Measurements from ENCODE around the gene CTNNB1. TPM values are rescaled to one million over a fixed set of nuclear protein-coding genes. Genes with fewer than 3 reads are reported as not detected.
A peak's percentile ranks its signal among the peaks of the same experiment; 100 is the strongest.

Gene CTNNB1
- total and polyA plus RNA-seq, 2 of the 13 experiments (the other 11 are each of a cell fraction or from before 2014, with no cell fraction given): 398 to 489 TPM

- TF ChIP-seq RBM22 (optimal IDR thresholded peaks at IDR 0.05; ENCODE audit: low read length): no peak
- peak; percentile 81; the same call in 1 of the 2 replicates for TF ChIP-seq ZSCAN9 (CRISPR knock-in tag; IDR thresholded peaks at IDR 0.05; ENCODE audit: borderline replicate concordance)
- TF ChIP-seq SSRP1 (CRISPR knock-in tag; IDR thresholded peaks at IDR 0.05): no peak
- 0 out of 2 replicates have a peak, but pooled peaks have one; percentile 80 for TF ChIP-seq KDM3A (CRISPR knock-in tag; IDR thresholded peaks at IDR 0.05; ENCODE audit: low read depth)
- no peak for TF ChIP-seq GPN1 (CRISPR knock-in tag; IDR thresholded peaks at IDR 0.05; ENCODE audit: borderline replicate concordance)
- TF ChIP-seq SIX4 (CRISPR knock-in tag; IDR thresholded peaks at IDR 0.05): peak; percentile 100
- TF ChIP-seq CEBPB (IDR thresholded peaks at IDR 0.05; ENCODE audit: borderline replicate concordance, low read depth, low read length): peak; percentile 97
- no peak for TF ChIP-seq ASH2L (IDR thresholded peaks at IDR 0.05; ENCODE audit: insufficient read length, low read depth, low read length)
- peak; percentile 49; the same call in 1 of the 2 replicates for TF ChIP-seq FOXJ3 (CRISPR knock-in tag; IDR thresholded peaks at IDR 0.05; ENCODE audit: borderline replicate concordance)
- no peak for TF ChIP-seq NFRKB (IDR thresholded peaks at IDR 0.05)
- TF ChIP-seq ETV6 (CRISPR knock-in tag; conservative IDR thresholded peaks at IDR 0.05): peak; percentile 81; the same call in 1 of the 2 replicates
- TF ChIP-seq ISL2 (CRISPR knock-in tag; IDR thresholded peaks at IDR 0.05): peak; percentile 75
- peak in 1 of 2 experiments; percentile 80; a peak in 2 of 4 replicates for TF ChIP-seq KLF16 (CRISPR knock-in tag; IDR thresholded peaks at IDR 0.05)
- TF ChIP-seq NR2F6 (IDR thresholded peaks at IDR 0.05): no peak
- peak; percentile 80 for TF ChIP-seq NR2F6 (CRISPR knock-in tag; IDR thresholded peaks at IDR 0.05)
- peak; percentile 72; the same call in 1 of the 2 replicates for TF ChIP-seq GTF3A (CRISPR knock-in tag; conservative IDR thresholded peaks at IDR 0.05)
- no peak for TF ChIP-seq ZFY (CRISPR knock-in tag; IDR thresholded peaks at IDR 0.05)
- TF ChIP-seq, protein P1, sequence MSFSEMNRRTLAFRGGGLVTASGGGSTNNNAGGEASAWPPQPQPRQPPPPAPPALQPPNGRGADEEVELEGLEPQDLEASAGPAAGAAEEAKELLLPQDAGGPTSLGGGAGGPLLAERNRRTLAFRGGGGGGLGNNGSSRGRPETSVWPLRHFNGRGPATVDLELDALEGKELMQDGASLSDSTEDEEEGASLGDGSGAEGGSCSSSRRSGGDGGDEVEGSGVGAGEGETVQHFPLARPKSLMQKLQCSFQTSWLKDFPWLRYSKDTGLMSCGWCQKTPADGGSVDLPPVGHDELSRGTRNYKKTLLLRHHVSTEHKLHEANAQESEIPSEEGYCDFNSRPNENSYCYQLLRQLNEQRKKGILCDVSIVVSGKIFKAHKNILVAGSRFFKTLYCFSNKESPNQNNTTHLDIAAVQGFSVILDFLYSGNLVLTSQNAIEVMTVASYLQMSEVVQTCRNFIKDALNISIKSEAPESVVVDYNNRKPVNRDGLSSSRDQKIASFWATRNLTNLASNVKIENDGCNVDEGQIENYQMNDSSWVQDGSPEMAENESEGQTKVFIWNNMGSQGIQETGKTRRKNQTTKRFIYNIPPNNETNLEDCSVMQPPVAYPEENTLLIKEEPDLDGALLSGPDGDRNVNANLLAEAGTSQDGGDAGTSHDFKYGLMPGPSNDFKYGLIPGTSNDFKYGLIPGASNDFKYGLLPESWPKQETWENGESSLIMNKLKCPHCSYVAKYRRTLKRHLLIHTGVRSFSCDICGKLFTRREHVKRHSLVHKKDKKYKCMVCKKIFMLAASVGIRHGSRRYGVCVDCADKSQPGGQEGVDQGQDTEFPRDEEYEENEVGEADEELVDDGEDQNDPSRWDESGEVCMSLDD (CRISPR knock-in tag; IDR thresholded peaks at IDR 0.05; ENCODE audit: borderline replicate concordance): no peak
- peak; percentile 77; the same call in 1 of the 2 replicates for TF ChIP-seq NFKBIZ (CRISPR knock-in tag; IDR thresholded peaks at IDR 0.05)
- TF ChIP-seq ELF3 (CRISPR knock-in tag; IDR thresholded peaks at IDR 0.05): peak; percentile 88
- TF ChIP-seq, protein P2, sequence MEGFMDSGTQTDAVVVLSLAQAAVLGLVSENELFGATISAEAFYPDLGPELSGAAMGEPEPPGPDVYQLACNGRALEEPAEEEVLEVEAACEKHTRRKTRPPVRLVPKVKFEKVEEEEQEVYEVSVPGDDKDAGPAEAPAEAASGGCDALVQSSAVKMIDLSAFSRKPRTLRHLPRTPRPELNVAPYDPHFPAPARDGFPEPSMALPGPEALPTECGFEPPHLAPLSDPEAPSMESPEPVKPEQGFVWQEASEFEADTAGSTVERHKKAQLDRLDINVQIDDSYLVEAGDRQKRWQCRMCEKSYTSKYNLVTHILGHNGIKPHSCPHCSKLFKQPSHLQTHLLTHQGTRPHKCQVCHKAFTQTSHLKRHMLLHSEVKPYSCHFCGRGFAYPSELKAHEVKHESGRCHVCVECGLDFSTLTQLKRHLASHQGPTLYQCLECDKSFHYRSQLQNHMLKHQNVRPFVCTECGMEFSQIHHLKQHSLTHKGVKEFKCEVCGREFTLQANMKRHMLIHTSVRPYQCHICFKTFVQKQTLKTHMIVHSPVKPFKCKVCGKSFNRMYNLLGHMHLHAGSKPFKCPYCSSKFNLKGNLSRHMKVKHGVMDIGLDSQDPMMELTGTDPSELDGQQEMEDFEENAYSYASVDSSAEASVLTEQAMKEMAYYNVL (CRISPR knock-in tag; IDR thresholded peaks at IDR 0.05; ENCODE audit: borderline replicate concordance): 0 out of 2 replicates have a peak, but pooled peaks have one; percentile 58
- TF ChIP-seq ZNF75D (CRISPR knock-in tag; IDR thresholded peaks at IDR 0.05; ENCODE audit: borderline replicate concordance): no peak
- TF ChIP-seq, protein P3, sequence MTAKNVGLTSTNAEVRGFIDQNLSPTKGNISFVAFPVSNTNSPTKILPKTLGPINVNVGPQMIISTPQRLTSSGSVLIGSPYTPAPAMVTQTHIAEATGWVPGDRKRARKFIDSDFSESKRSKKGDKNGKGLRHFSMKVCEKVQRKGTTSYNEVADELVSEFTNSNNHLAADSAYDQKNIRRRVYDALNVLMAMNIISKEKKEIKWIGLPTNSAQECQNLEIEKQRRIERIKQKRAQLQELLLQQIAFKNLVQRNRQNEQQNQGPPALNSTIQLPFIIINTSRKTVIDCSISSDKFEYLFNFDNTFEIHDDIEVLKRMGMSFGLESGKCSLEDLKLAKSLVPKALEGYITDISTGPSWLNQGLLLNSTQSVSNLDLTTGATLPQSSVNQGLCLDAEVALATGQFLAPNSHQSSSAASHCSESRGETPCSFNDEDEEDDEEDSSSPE (CRISPR knock-in tag; IDR thresholded peaks at IDR 0.05): no peak
- 0 out of 2 replicates have a peak, but pooled peaks have one; percentile 28 for TF ChIP-seq KDM5B (CRISPR knock-in tag; IDR thresholded peaks at IDR 0.05; ENCODE audit: borderline replicate concordance)
- peak; percentile 53; the same call in 1 of the 2 replicates for TF ChIP-seq ZNF772 (CRISPR knock-in tag; IDR thresholded peaks at IDR 0.05)
- 0 out of 2 replicates have a peak, but pooled peaks have one; percentile 36 for TF ChIP-seq FOXP1 (IDR thresholded peaks at IDR 0.05)
- peak; percentile 72 for TF ChIP-seq FOXP1 (CRISPR knock-in tag; IDR thresholded peaks at IDR 0.05)
- peak; percentile 93 for TF ChIP-seq TEAD3 (CRISPR knock-in tag; optimal IDR thresholded peaks at IDR 0.05; ENCODE audit: borderline replicate concordance)
Measured at GRCh38 chr3:41267975-41268640, 68.8 kb downstream of the CTNNB1 start (continued).

All from HepG2 (cell line).